HG02678 (cell line): Measurements from ENCODE around the gene ALG8.

Experiments
- ATAC-seq: cut with Tn5 transposase; IDR thresholded peaks from one replicate; pipeline ENCODE4 v1.9.1; 2021; ENCODE audit warnings: mild to moderate bottlenecking, moderate library complexity; ENCODE audit not compliant: unreplicated experiment

The ALG8 gene

DNA sequence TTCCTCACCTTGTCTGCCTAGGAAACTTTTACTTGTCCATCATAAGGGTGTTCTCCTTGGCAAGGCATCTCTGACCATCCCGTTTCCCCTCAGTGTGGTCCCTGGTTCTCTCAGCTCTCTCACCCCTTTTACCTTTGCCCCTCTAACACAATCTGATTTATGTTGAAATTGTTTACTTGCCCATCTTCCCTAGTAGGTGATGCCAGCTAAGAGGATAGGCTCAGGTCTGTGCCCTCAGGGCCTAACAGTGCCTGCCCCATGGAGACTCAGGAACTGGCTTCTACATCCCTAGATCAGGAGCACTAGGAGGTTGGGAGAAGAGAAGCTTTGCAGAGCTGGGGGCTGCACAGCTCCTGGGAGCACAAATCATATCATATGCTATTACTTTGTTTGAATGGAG lies 21.1 kb upstream of the ALG8 start:
- ATAC-seq, result no peak

DNA sequence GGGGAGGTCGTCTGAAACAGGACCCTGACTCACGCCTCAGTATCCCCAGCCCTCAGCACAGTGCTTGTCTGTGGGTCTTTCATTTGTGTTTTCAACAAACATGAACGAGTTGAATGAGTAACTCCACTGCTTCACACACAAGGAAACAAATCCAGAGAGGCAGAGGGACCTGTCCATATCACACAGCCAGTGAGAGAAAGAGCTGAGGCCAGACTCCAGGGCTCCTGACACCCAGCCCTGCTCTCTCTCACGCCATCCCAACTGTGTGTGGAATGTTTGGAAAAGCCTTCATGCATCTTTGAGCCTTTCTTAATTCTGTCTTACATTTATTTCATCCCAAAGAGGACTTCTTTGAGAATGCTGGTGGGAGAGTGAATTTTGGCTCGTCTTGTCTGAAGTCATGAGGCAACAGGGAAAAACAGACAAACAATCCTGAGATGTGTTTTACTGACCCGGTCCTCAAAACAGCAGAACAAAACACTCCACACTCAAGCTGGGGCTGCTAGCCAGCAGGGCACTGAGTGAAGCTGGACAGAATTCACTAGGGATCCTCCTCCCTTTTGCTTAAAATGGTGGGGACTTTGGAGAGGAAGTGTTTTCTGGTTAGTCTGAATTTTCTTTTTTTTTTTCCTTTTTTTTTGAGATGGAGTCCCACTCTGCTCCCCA lies 19.7 kb upstream of the ALG8 start:
- ATAC-seq, result no peak

DNA sequence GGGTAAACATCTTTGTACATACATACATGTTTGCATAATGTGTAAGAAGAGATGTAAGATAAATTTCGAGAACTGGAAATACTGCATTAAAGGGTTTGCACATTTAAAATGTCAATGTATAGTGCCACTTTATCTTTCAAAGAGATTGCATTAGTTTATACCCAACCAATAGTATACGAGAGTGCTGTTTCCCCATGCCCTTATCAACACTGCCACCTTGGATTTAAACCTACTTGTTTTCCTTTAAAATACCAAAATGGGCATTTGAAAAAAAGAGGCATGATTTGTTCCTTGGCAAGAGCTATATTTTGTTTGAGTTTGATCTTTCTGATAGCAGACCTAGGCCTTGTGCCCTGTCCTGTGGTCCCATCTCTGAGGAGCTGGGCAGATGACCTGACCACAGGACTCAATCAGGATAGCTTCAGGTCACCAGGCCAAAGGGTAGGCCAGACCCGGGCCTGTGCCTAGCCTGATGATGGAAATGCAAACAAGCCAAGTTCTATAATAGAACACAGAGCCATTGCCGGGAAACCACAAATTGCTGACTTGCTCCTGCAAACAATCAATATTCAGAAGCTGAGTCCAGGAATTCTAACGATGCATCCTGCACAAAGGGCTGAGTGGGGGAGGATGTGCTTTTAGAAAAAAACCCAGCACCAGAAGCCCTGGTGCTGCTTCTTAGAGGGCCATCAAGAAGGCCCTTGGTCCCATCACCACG lies 16.9 kb upstream of the ALG8 start:
- no peak for ATAC-seq

DNA sequence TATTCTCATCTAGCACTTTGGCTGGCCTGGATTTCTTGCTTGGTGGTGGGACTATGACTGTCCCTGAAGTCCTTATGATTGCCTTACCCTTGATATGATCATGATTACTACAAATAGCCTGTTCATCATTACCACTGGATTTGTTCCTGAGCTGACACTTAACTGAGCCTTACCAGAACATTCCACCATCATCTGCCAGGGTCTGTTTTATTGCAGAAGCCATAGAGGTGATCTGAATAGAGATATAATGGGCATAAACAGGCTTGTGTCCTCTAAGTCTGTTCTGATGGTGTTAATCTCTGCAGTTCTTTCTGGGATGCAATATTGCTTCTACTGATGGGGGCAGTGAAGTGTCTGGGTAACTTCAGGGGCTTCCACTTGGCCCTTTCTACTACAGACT lies 12.4 kb upstream of the ALG8 start:
- no peak for ATAC-seq

DNA sequence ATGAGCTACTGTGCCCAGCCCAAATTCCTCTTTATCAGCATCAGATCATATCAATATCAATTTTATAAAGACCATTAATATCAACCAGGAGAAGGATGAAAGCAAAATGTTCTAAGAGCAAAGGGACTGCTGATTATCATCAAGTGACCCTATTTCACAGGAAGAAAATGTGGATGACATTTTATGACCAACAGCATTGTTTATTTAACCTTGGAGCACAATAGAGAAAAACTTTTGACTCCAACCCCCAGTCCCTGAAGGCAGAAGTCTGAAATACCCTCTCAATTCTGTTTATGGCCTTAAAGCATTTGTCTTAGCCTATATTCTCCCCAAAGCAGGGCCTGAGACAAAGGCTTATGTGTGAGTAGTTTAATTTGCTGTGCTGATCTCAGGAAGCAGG lies 11.3 kb upstream of the ALG8 start:
- no peak for ATAC-seq

DNA sequence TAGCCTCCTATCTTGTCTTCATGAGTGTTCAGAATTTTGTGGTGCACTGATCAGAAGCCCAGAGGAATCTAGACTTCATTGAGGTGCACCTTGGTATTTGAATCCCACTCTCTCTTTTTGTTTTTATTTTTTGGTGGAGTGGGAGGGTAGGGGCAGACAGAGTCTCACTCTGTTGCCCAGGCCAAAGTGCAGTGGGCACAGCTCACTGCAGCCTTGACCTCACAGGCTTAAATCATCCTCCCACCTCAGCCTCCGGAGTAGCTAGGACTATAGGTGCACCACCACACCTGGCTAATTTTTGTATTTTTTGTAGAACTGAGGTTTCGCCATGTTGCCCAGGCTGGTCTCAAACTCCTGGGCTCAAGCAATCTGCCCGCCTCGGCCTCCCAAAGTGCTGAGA lies 10.9 kb upstream of the ALG8 start:
- ATAC-seq, result no peak

DNA sequence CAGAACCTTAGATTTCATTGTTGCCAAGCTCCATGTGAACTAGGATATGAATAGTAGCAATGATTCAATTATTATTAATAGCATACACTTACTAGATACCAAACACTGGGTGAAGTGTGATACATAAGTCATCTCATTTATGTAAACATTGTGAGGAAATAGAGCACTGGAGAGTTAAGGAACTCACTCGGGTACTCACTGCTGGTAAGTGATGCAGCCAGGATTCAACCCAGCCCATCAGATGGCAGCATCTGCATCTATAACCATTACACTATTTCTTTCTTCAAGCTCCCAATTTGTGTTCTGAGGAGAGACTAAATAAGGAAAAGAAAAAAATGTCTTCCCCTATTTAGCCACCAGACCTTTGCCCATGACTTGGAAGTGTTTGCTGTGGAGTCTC lies 10.2 kb upstream of the ALG8 start:
- no peak for ATAC-seq

DNA sequence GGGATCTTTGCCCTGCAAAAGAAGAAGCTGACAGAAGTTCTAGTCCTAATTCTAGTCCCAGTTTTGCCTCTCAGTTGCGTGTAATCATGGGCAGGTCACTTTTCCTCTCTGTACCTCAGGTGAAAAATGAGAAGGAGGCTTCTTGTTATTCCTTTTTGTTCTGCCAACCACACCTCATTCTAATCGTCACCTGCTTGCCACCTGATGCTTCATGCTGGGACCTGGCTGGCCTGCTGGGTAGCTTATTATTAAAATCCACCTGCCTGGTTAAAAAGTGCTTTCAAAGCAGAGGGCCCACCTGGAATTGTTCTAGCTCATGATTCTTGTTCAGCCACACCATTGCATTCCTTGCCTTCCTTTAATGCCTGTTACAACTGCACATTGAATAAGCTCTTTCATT lies 8.4 kb upstream of the ALG8 start:
- ATAC-seq, result no peak

DNA sequence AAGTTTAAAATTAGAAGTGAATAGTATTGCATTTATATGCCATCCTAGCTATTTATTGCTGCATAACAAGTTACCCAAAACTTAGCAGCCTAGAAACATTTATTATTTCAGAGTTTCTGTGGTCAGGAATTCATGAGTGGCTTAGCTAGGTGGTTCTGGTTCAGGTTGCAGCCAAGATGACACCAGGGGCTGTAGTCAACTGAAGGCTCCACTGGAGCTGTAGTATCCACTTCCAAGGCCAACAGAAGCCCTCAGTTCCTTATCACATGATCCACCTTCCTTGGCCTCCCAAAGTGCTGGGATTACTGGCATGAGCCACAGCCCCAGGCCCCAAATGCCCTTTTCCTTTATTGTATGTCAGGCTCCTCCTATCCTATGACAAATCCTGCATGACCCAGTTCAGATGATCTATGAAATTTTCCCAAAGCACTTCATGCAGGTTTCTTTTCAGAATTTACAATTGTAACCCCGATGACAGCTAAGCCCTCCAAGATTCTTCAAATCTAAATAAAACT lies 6.1 kb upstream of the ALG8 start:
- ATAC-seq, result no peak

DNA sequence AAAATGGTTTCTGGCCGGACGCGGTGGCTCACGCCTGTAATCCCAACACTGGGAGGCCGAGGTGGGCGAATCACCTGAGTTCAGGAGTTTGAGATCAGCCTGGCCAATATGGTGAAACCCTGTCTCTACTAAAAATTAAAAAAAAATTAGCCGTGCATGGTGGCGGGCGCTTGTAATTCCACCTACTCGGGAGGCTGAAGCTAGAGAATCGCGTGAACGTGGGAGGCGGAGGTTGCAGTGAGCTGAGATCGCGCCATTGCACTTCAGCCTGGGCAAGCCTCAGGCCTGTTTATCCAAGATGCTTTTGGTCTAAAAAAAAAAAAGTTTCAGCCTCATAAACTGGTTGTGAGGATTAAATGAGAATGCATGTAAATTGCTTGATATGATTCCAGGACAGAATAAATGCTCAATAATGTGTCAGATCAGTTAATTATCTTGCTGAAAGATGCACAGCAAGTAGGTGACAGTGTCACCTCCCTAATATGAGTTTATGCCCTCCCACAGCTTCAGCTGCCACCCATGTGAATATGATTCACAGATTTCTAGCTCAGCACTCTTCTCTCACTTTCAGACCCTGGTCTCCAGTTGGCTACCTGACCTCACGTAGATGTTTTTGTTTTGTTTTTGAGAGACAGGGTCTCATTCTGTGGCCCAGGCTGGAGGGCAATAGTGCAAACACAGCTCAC lies 1.1 kb upstream of the ALG8 start:
- ATAC-seq, result no peak

DNA sequence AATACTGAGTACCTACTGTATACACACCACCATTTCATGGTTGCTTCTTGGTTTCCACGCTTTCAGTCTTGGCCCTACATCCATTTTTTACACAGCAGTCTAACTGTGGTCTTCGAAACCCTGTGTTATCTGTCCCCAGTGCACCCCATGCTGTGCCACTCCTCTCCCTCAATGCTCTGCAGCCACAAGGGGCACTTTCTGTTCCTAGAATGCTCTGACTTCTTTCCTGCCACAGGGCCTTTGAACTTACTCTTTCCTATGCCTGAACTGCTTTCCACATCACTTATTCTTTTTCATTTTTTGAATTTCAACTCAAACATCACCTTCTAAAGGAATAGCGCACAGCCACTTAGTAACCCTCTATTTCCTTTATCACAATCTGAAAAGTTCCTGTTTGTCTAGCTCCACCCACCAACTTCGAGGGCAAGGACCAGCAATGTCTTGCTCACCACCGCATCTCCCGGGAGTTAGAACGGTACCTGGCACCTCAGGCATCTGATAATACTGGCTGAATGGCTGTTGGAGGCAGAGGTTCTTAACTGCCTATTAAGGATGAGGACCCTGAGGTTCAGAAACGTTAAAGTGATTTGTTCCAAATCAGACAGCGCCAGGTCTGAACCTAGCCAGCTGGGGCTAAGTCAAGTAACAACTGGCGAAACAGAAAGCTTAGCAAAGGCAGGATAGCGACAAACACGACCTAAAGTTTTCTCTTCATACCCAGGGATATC lies 568 bp downstream of the ALG8 start:
- peak; percentile 11 for ATAC-seq

DNA sequence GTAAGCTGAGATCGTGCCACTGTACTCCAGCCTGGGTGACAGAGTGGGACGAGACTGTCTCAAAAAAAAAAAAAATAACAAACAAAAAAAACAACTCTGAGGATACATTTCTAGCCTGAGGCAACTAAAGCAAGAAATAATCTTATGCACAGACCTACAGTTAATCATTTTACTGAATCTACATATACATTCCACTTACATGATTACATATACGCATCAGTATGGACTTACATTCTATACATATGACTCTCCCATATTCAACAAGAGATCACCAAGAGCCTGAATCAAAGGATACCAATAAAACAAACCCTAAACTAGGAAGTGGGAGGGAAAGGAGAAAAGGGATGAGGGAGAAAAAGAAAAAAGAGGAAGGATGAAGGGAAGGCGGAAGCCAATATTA lies 1.1 kb downstream of the ALG8 start:
- ATAC-seq, result no peak

DNA sequence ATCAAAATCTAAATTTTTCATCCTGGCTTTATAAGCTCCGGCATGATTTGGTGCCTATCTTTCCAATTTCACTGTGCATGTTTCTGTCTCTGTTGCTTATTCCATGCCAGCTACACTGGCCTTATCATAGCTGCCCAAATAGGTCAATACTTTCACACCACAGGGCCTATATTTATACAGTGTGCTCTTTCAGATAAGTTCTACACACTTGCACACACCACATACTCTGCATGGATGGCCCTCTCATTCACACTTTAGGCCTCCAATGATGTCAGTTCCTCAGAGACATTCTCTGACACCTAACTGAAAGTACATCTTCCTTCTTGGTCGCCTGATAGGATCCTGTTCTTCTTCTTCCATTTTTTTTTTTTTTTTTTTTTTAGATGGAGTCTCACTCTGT lies 7.0 kb downstream of the ALG8 start:
- ATAC-seq, result no peak

DNA sequence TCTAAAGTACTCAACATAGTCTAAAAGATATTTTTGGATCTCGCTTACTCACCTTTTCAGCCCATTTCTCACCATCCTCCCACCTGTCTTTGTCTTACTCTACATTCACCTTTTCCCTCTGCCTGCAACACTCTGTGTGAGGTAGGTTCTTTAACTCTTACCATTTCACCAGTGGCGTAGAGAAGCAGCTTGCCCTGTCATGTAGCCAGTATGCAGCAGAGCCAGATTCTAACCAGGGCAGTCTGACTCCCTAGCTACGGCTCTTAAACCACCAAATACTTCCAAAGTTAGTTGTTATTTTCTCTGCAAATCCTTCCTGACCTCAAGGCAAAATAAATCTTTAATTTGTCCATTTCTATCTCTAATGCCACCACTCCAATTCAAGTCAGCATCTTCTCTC lies 7.5 kb downstream of the ALG8 start:
- ATAC-seq, result no peak

DNA sequence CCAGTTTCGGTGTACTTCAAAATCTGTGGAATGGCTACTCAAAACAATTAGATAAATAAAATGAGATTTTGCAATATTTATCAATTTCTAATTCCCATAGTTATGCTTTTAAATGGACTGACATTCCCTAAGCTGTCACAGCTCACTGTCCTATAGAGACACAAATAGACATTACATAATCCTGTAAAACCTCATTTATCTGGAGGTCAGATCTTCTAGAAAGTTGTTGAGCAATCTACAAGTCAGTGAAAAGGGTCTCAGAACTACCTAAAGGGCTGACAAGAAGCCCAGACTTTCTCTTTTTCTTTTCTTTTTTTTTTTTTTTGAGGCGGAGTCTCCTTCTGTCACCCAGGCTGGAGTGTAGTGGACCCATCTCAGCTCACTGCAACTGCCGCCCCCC lies 12.0 kb downstream of the ALG8 start:
- no peak for ATAC-seq

DNA sequence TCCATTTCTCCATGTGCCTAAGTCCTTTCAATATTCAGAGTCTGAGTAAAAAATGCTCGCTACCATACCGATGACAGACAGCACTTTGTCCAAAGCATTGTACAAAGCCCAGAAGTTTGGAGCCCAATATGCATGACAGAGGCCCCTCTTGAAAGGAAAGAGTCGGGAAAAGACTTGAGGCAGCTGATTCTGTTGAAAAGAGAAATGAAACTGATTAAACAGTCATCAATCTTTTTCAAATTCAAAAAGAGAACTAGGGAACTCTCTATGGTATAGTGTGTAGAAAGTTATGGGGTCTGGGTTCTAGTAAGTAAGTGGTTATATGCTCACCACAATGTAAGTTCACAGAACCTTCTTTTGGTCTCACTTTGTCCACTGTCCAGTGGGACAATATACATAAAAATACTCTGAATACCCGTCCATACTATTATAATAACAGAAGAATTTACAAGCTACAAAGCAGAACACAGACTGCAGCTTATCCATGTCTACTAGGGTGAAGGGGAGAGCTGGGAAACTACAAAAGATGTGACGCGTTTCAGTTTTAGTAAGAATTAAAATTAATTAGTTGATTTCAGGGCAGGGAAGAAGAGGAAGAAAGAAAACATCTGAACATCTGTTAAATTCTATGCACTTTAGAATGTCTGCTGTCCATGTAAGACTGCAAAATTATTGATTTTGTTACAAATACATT lies 26.7 kb downstream of the ALG8 start:
- no peak for ATAC-seq

DNA sequence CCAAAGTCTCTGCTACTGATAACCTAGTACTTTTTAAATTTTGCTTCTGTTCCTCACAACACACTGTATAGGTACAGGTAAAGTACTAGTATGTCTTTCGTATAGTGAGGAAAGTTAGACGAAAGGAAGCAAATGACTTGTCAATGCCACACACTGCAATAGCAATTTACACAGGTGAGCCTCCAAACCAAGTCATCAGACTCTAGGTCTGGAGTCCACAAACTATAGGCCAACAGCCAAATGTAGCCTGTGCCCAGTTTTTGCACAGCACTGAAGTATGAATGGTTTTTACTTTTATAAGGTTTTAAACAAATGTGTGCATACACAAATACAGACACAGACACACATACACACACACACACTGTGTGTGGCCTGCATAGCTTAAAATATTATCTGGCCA lies 28.1 kb downstream of the ALG8 start:
- ATAC-seq, result no peak

DNA sequence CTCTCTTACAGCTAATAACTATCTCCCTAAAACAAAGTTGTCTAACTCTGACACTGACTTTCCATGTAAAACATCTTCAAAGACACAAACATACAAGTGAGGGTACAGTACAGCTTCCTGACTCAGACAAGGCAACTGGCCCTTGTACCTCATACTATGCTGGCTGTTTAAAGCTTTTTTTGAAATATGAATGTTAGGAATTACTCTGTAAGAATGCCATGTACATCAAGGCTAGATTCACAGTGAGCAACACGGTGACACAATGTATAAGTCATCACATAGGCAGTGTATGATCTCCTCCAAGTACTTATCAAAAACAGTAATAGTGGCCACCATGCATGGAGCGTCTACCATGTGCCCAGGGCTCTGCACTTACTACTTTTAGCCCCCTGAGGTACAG lies 28.6 kb downstream of the ALG8 start:
- ATAC-seq, result no peak

DNA sequence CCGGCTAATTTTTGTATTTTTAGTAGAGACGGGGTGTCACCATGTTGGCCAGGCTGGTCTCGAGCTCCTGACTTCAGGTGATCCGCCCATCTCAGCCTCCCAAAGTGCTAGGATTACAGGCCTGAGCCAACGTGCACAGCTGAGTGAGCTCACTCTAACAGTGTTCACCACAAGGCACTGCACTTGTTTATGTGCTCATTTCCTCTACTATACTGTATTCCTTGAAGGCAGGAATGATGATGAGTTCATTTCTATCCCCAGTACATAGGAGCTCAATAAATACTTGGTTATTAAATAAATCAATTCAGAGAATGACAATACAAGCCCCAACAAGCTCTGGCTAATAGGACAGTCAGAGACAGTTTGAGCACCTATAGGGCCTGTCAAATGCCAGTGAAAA lies 29.1 kb downstream of the ALG8 start:
- ATAC-seq, result no peak

DNA sequence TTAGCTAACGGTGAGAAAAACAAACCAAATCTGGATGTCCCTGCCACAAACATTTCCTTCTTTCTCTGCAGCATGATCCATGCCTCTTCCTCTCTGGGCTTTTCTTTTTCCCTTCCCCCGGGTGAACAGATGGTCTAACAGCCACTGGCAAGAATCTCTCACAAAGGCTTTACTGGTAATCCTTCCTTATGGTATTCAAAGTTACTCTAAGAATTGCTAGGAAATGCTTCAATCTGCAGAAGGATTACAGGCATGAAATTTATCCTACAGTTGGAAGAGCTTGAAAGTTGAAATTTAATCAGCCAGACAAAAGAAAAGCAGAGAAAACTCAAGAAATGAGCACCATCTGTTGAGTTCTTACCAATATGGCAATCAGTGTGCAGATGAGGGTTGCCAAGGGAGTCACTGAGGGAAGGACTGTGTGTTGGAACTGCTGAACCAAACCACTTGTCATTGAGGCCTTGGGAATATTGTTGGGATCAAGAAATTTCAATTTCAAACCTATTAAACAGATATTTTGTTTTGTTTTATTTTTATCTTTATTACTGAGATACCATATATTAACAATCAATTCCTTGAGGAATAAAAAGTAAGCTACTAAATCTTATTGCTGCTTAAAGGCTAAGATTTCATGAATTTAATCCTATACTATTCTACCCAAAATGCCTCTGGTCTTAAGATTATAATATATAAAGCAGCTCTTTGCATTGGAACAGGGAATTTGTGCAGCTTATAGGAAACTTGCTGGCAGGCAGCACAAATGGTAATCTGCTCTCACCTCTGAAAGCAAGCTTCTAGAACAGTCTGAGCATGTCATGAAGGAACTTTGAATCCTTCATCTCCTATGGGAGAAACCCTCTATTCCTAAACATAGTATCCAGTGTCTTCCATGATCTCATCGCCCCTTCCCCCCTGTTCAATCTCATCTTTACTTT lies 30.1 kb downstream of the ALG8 start:
- no peak for ATAC-seq
